SU-DHL-6 (cell line): Measurements from ENCODE around the gene ZSCAN21.

Source experiments
- CTCF ChIP-seq: fragments of 200-600 bp; sonication (generic); IDR thresholded peaks from one replicate; pipeline ENCODE4 v1.5.1; 2017; ENCODE audit warnings: antibody characterized with exemption, mild to moderate bottlenecking, low read length, moderate library complexity; ENCODE audit not compliant: insufficient read depth, poor library complexity, severe bottlenecking
- EZH2phosphoT487 ChIP-seq: fragments of 200-600 bp; sonication (generic), shearing (Covaris generic); conservative IDR thresholded peaks from 2 replicates; pipeline ENCODE4 v1.6.1; 2018; ENCODE audit warnings: mild to moderate bottlenecking, antibody characterized with exemption, low read length, moderate library complexity, mixed read lengths

GRCh38 chr7:100011516-100011915, 38.1 kb upstream of the ZSCAN21 start:
- TF ChIP-seq CTCF (no peak), EZH2phosphoT487 (no peak)
